ENCODE results near the gene PCDH9.

PCDH9 gene

GRCh38 chr13:66958611-66959010 lies 271.5 kb downstream of the PCDH9 start:
- no peak for DNase-seq

GRCh38 chr13:66952507-66952906 lies 277.6 kb downstream of the PCDH9 start:
- no peak for DNase-seq

GRCh38 chr13:66951426-66951825 lies 278.7 kb downstream of the PCDH9 start:
- no peak for DNase-seq

- DNase-seq = no peak
Observed at GRCh38 chr13:66950666-66951065, 279.5 kb downstream of the PCDH9 start.

- no peak for DNase-seq
Observed at GRCh38 chr13:66948910-66949309, 281.2 kb downstream of the PCDH9 start.

GRCh38 chr13:66943530-66943929 lies 286.6 kb downstream of the PCDH9 start:
- DNase-seq = no peak

GRCh38 chr13:66940113-66940512 lies 290.0 kb downstream of the PCDH9 start:
- no peak for DNase-seq

- no peak for DNase-seq
Observed at GRCh38 chr13:66937423-66937822, 292.7 kb downstream of the PCDH9 start.

GRCh38 chr13:66933994-66934393 lies 296.1 kb downstream of the PCDH9 start:
- DNase-seq = no peak

- DNase-seq = no peak
Observed at GRCh38 chr13:66933527-66933926, 296.6 kb downstream of the PCDH9 start.

- no peak for DNase-seq
Observed at GRCh38 chr13:66927562-66927961, 302.6 kb downstream of the PCDH9 start.

GRCh38 chr13:66926851-66927524 lies 303.1 kb downstream of the PCDH9 start:
- DNase-seq = no peak

- DNase-seq = no peak
Observed at GRCh38 chr13:66926200-66926850, 303.8 kb downstream of the PCDH9 start.

GRCh38 chr13:66922444-66922843 lies 307.7 kb downstream of the PCDH9 start:
- DNase-seq = no peak

GRCh38 chr13:66921437-66921836 lies 308.7 kb downstream of the PCDH9 start:
- DNase-seq = no peak

- no peak for DNase-seq
Observed at GRCh38 chr13:66915596-66916185, 314.4 kb downstream of the PCDH9 start.

- DNase-seq = no peak
Observed at GRCh38 chr13:66914155-66914554, 316.0 kb downstream of the PCDH9 start.

- DNase-seq = no peak
Observed at GRCh38 chr13:66911411-66911939, 318.7 kb downstream of the PCDH9 start.

- DNase-seq = no peak
Observed at GRCh38 chr13:66899955-66900354, 330.2 kb downstream of the PCDH9 start.

- no peak for DNase-seq
Observed at GRCh38 chr13:66896933-66897332, 333.2 kb downstream of the PCDH9 start.

- no peak for DNase-seq
Observed at GRCh38 chr13:66895780-66896179, 334.4 kb downstream of the PCDH9 start.

- DNase-seq = no peak
Observed at GRCh38 chr13:66895320-66895719, 334.8 kb downstream of the PCDH9 start.

GRCh38 chr13:66888698-66889097 lies 341.4 kb downstream of the PCDH9 start:
- no peak for DNase-seq

GRCh38 chr13:66887088-66887487 lies 343.0 kb downstream of the PCDH9 start:
- DNase-seq = no peak
